PFSK-1 (cell line): Measurements from ENCODE around the gene CAPNS2.

Experiments
- FOXP2 ChIP-seq: optimal IDR thresholded peaks from 2 replicates; pipeline ENCODE3; 2011; ENCODE audit warnings: borderline replicate concordance, control low read depth, inconsistent platforms; ENCODE audit not compliant: insufficient read depth; ENCODE audit errors: extremely low read length, extremely low read depth
- POLR2AphosphoS5 ChIP-seq: IDR thresholded peaks from 2 replicates; pipeline ENCODE4 v1.6.1; 2012; ENCODE audit warnings: low read depth, mild to moderate bottlenecking, control low read depth, low read length, moderate library complexity
- REST ChIP-seq, 2 experiments: IDR thresholded peaks; 2 replicates each; pipeline versions ENCODE4 v1.6.1 to v1.8.0; 2011 to 2012; ENCODE audit warnings: low read depth in 2 of 2, low read length in 2 of 2, control low read depth in 1 of 2, inconsistent platforms in 1 of 2, mild to moderate bottlenecking in 1 of 2, moderate library complexity in 1 of 2; ENCODE audit not compliant: insufficient read depth in 1 of 2
- SIN3A ChIP-seq: IDR thresholded peaks from 2 replicates; pipeline ENCODE4 v1.6.1; 2012; ENCODE audit warnings: mild to moderate bottlenecking, low read length, moderate library complexity, borderline replicate concordance; ENCODE audit not compliant: insufficient read depth
- TAF1 ChIP-seq: IDR thresholded peaks from 2 replicates; pipeline ENCODE4 v1.6.1; 2012; ENCODE audit warnings: low read length, control low read depth, borderline replicate concordance; ENCODE audit not compliant: insufficient read depth

The CAPNS2 gene

GRCh38 chr16:55540221-55540620, 26.3 kb upstream of the CAPNS2 start:
- no peak for TF ChIP-seq FOXP2
- TF ChIP-seq TAF1, result no peak
- no peak for TF ChIP-seq REST (IDR thresholded peaks at IDR 0.05; ENCODE audit: insufficient read depth in 1 of 2, low read depth in 2 of 2, low read length in 2 of 2)
- TF ChIP-seq POLR2AphosphoS5, result no peak
- TF ChIP-seq SIN3A, result no peak

GRCh38 chr16:55542459-55543082, 23.9 kb upstream of the CAPNS2 start:
- TF ChIP-seq SIN3A (no peak), REST (IDR thresholded peaks at IDR 0.05; ENCODE audit: insufficient read depth in 1 of 2, low read depth in 2 of 2, low read length in 2 of 2) (no peak), FOXP2 (no peak), TAF1 (no peak), POLR2AphosphoS5 (no peak)

- TF ChIP-seq SIN3A (no peak), POLR2AphosphoS5 (no peak), FOXP2 (no peak), REST (IDR thresholded peaks at IDR 0.05; ENCODE audit: insufficient read depth in 1 of 2, low read depth in 2 of 2, low read length in 2 of 2) (no peak), TAF1 (no peak)
These were observed 23.0 kb upstream of the CAPNS2 start for GRCh38 chr16:55543472-55543871.

- TF ChIP-seq SIN3A (no peak), POLR2AphosphoS5 (no peak), REST (IDR thresholded peaks at IDR 0.05; ENCODE audit: insufficient read depth in 1 of 2, low read depth in 2 of 2, low read length in 2 of 2) (no peak)
These were observed 13.9 kb upstream of the CAPNS2 start for GRCh38 chr16:55552621-55553020.

GRCh38 chr16:55555436-55555835, 11.0 kb upstream of the CAPNS2 start:
- TF ChIP-seq POLR2AphosphoS5 (no peak), TAF1 (no peak), SIN3A (no peak), REST (IDR thresholded peaks at IDR 0.05; ENCODE audit: insufficient read depth in 1 of 2, low read depth in 2 of 2, low read length in 2 of 2) (no peak), FOXP2 (no peak)
